Activated naive CD8-positive, alpha-beta T cell treated with anti-CD3 and anti-CD28 coated beads, Interleukin-2, amount 10 ng/mL, durations not matched to agents 7 days and 5 days (primary cell): ENCODE measurements around the gene PLCD1. TPM values are rescaled to one million over a fixed set of nuclear protein-coding genes. Genes with fewer than 3 reads are reported as not detected.
"Not testable (repeated sequence)": the region's sequence is repeated elsewhere in the genome, so short reads cannot be mapped to it uniquely, and the experiment has no call there.

ENCODE experiments used
- ATAC-seq: fragments of 150-1000 bp; cut with Tn5 transposase; one replicate; pipeline ENCODE4 v1.10.0; 2021; ENCODE audit warnings: low read depth, moderate library complexity
- POLR2A ChIA-PET: fragments of 350-600 bp; sonication (Branson Sonifier 250); formaldehyde crosslinking; loops from one replicate; lab custom pipeline; 2021; ENCODE audit warnings: antibody characterized with exemption; lab: Charles Lee
- DNase-seq: peaks from one replicate; pipeline ENCODE4 v3.0.0; 2021
- H3K27ac Mint-ChIP-seq: one replicate; pipeline ENCODE4 v1.8.0; 2022; ENCODE audit warnings: mild to moderate bottlenecking, mixed read lengths
- H3K27me3 Mint-ChIP-seq: one replicate; pipeline ENCODE4 v1.8.0; 2022; ENCODE audit warnings: mild to moderate bottlenecking, moderate library complexity, mixed read lengths
- H3K36me3 Mint-ChIP-seq: one replicate; pipeline ENCODE4 v1.8.0; 2021; ENCODE audit warnings: mild to moderate bottlenecking, mixed read lengths
- H3K4me1 Mint-ChIP-seq: one replicate; pipeline ENCODE4 v1.8.0; 2021; ENCODE audit warnings: mixed read lengths
- H3K4me3 Mint-ChIP-seq: one replicate; pipeline ENCODE4 v1.8.0; 2022; ENCODE audit warnings: mild to moderate bottlenecking, moderate library complexity, mixed read lengths
- H3K9me3 Mint-ChIP-seq: one replicate; pipeline ENCODE4 v1.8.0; 2021; ENCODE audit warnings: mixed read lengths
- total RNA-seq, 2 experiments: library from RNA; stranded (reverse); gene quantifications; one replicate each; pipeline ENCODE4 v1.2.3, GENCODE V29; 2021

PLCD1 gene
- total RNA-seq, 2 experiments from 2014 or later: 36.5 to 45.4 TPM

DNA sequence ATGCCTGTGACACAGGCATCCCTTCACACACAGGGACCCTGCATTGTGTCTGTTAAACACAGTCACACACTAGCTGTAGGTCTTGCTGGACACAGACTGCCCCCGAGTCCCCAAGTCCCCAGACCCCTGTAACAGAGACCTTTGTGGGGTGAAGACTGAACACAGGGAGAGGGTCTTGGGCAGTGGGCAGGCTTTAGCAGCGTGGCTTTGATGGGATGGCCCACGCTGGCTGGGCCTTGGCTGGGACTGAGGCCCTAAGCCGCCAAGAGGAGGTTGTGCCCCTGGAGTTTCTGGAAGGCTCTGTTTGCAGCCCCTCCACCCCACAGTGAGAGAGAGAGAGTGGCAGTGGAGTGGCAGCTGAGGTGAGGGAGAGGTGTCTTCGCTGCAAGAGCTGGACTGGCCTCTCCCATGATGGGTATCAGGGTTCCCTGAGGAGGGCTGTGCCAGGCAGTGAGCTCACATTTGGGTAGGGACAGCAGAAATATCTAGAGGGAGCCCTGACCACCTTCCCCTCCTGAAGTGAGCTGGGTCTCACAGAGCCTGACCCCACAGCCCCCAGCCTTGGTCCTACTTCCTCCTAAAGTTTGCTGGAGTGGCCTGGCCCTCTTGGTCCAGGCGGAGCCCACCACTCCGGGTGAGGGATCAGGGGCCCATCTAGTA is 39.5 kb downstream of the PLCD1 start:
- H3K4me3 Mint-ChIP-seq: no peak overlapping the region
- no peaks in the 10 kb centered on the region for H3K9me3 Mint-ChIP-seq
- H3K27me3 Mint-ChIP-seq: no peaks in the 10 kb centered on the region
- no peaks in the 10 kb centered on the region for H3K36me3 Mint-ChIP-seq
- no peak for ATAC-seq
- DNase-seq: no peak
- H3K4me1 Mint-ChIP-seq: peaks cover 10% of the 10 kb centered on the region
- H3K27ac Mint-ChIP-seq: no peak overlapping the region
- POLR2A ChIA-PET: no interaction called here

DNA sequence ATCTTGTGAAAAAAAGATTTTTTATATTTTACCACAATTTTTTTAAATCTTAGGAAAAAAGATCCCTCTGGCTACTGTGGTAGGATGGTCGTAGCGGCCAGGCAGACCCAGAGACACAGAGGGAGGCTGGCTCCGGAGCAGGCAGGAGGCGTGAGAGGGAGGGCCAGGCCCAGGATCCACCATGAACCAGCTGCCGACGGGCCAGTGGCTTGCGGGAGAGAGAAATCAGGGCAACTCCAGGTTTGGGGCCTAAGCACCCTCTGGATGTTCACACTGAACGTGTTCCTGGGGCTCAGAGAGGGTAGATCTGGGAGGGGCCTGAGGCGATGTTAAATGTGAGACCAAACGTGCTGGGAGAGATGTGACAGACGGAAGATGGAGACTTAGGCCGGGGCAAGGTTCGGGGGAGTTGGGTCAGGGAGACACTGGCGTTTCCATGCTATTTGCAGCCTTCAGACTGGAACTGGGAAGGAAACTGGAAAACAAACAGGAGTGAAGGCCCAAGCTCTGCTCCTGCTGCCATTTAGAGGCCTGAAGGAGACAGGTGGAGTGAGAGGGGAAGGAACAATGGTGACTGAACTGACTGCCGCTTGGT is 40.4 kb downstream of the PLCD1 start:
- ATAC-seq: no peak

DNA sequence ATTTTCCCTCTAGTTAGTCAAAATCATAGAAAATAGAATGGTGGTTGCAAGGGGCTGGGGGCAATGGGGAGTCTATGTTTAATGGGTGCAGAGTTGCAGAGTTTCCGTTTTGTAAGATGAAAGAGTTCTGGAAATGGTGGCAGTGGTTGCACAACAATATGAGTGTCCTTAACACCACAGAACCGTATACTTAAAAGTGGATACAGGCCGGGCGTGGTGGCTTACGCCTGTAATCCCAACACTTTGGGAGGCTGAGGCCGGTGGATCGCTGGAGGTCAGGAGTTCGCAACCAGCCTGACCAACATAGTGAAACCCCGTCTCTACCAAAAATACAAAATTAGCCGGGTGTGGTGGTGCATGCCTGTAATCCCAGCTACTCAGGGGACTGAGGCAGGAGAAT is 41.1 kb downstream of the PLCD1 start:
- H3K4me3 Mint-ChIP-seq, H3K27me3 Mint-ChIP-seq, H3K36me3 Mint-ChIP-seq, DNase-seq, ATAC-seq, H3K27ac Mint-ChIP-seq, POLR2A ChIA-PET, H3K9me3 Mint-ChIP-seq, H3K4me1 Mint-ChIP-seq: not testable (repeated sequence)

More for the DNA sequence above, 40.4 kb downstream of the PLCD1 start:
- Mint-ChIP-seq H3K27ac (no peak overlapping the region), H3K4me3 (no peak overlapping the region), H3K9me3 (no peaks in the 10 kb centered on the region), H3K27me3 (no peaks in the 10 kb centered on the region), H3K4me1 (peaks cover 5% of the 10 kb centered on the region), H3K36me3 (no peaks in the 10 kb centered on the region)
- DNase-seq: no peak
- POLR2A ChIA-PET: no interaction called here

DNA sequence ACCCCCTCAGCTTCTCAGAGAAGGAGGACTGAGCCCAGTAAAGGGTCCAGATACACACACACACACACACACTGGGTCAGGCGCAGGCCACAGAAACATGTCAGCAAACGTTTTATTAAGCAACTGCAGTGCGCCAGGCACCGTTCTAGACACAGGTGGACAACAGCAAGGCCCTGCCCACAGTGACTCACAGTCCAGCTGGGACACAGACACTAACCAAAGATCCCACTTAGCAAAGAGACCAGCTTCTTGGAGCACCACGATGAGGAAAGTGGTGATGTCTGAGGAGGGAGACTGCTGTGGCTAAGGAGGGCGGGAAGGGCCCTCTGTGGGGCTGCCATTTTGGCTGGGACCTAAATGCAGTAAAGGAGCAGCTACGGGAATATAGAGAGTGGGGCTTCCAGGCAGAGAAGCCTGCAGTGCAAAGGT is 41.7 kb downstream of the PLCD1 start:
- Mint-ChIP-seq H3K27me3 (no peaks in the 10 kb centered on the region), H3K4me1 (no peaks in the 10 kb centered on the region), H3K36me3 (no peaks in the 10 kb centered on the region), H3K27ac (no peak overlapping the region), H3K9me3 (no peaks in the 10 kb centered on the region), H3K4me3 (no peak overlapping the region)
- POLR2A ChIA-PET: no interaction called here
- DNase-seq: no peak
- ATAC-seq: no peak

DNA sequence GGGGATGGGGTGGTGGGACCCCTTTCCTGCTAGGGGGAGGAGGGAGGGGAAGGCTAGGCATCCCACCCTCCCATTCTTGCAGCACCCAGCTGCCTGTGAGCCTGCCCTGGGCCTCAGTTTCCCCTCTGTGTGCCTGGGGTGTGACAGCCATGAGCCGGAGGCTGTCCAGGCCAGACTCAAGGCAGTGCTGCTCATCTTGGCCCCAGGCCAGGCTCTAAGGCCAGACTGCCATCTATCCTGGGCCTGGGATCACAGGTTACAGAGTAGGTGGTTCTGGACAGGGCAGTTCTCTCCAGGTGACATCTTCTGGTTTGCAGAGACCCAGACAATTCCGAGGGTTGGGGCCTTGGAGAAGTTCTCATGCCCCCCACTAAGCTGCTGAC is 42.1 kb downstream of the PLCD1 start:
- DNase-seq (no peak), ATAC-seq (no peak)
- H3K36me3 Mint-ChIP-seq: no peaks in the 10 kb centered on the region
- no peaks in the 10 kb centered on the region for H3K4me1 Mint-ChIP-seq
- no peaks in the 10 kb centered on the region for H3K9me3 Mint-ChIP-seq
- POLR2A ChIA-PET: no interaction called here
- H3K27ac Mint-ChIP-seq: no peak overlapping the region
- H3K27me3 Mint-ChIP-seq: no peaks in the 10 kb centered on the region
- no peak overlapping the region for H3K4me3 Mint-ChIP-seq

DNA sequence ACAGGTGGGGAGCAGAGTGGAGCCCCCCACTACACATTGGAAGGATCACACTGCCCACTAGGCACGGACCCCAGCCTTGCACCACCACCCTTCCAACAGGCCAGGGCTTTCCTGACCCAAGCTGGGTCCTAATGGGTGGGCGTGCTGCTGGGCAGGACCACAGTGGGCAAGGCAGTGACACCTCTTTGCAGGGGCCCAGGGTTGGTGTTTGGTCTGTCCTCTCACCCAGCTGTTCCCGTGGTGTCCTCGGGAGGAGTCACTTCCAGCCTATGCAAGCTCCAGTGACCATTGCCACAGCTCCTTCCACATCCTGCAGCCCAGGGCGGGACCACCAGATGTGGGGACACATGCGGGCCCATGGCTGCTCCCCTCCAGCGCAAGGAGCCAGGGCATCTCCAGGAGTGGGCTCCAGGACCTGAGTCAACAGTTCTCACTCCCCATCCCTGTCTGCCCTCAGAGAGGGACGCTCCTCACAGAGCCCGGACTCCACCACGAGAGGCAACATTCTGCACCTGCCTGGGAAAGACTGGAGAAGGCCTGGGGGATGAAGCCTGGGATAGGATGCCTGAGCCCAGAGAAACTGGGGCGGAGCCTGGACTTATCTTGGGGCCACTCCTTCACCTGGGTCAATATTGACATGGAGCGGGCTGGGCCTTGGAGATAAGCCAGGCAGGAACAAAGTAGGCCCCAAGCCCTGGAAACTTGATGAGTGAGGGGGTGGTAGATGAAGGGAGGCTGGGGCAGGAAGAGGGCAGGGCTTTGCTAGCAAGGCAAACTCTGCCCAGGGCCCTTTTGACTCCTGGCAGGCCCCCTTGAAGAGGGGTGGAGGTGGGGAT is 42.7 kb downstream of the PLCD1 start:
- H3K9me3 Mint-ChIP-seq: no peaks in the 10 kb centered on the region
- no peak for DNase-seq
- no peak for ATAC-seq
- no peaks in the 10 kb centered on the region for H3K36me3 Mint-ChIP-seq
- H3K27ac Mint-ChIP-seq: no peak overlapping the region
- no peaks in the 10 kb centered on the region for H3K4me1 Mint-ChIP-seq
- no peaks in the 10 kb centered on the region for H3K27me3 Mint-ChIP-seq
- POLR2A ChIA-PET: no interaction called here
- H3K4me3 Mint-ChIP-seq: no peak overlapping the region

DNA sequence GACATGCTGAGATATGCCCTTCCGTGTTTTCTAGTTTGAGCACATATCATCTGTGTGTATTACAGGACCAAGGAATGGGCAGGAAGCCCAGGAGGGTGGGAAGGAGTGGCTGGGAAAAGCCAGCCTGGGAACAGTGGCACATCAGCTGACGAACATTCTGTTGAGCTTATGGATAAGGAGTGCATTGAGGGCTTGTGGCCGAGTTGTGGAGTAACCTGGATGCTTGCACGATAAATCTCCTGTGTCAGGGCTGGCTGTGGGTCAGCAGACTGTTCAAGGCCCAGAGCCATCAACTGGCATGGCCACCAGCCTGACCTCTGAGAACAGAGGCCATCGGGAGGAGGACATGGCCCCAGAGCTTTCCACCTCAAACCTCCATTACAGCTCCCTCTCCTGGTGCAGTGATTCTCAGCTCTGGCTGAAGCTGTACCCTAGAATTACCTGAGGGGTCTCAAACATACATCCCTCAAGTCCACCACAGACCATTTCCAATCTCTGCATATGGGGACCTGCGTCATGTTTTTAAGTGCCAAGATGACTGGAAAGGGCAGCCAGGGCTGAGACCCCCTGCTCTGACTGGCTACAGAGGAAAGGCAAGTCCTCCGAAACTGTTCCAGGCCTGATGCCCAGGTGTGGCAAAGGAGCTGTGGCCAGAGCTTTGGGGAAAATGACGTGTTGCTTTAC is 43.7 kb downstream of the PLCD1 start:
- DNase-seq: no peak
- Mint-ChIP-seq H3K27ac (no peak overlapping the region), H3K4me1 (no peaks in the 10 kb centered on the region), H3K9me3 (no peaks in the 10 kb centered on the region), H3K4me3 (no peak overlapping the region), H3K27me3 (no peaks in the 10 kb centered on the region), H3K36me3 (no peaks in the 10 kb centered on the region)
- POLR2A ChIA-PET: no interaction called here
- ATAC-seq: no peak

DNA sequence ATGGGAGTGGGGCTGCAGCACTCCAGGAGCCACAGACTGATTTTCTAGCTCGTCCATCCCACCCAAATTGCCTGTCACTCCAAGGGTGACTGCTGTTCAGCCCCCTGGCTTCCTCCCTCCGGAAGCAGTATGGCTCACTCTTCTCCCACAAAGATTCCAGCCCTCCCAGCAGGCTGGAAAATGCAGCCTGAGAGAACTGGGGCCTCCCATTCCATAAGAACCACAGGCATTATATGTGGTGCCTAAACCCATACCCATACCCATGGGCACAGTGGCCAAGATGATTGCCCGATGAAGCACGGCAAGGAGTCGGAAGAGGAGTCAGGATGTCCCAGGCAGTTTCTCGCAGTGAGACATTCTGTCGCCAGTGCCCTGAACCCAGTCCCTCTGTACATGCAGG is 44.8 kb downstream of the PLCD1 start:
- DNase-seq (no peak), ATAC-seq (no peak)
- Mint-ChIP-seq H3K27ac (peak overlapping the region; percentile 39), H3K4me3 (no peak overlapping the region), H3K27me3 (no peaks in the 10 kb centered on the region), H3K4me1 (no peaks in the 10 kb centered on the region), H3K9me3 (no peaks in the 10 kb centered on the region), H3K36me3 (no peaks in the 10 kb centered on the region)
- POLR2A ChIA-PET: no interaction called here

DNA sequence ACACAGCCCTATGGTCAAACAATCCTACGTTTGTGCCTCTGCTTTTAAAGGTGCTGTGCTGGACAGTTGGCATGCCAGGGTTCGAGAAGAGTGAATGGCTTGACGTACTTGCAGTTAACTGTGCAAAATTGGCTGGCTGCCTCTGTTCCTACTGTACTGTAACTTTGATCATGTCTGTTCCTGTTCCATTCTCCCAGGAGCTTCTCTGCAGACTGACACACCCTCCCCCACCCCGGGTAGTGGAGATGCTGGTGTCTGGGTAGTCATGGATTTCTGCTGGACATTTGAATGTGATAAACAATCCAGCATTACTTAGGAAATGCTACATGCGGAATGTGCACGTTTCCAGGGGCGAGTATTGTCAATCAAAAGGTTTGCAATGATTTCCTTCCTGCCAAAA is 45.4 kb downstream of the PLCD1 start:
- Mint-ChIP-seq H3K27me3 (no peaks in the 10 kb centered on the region), H3K4me3 (no peak overlapping the region), H3K4me1 (no peaks in the 10 kb centered on the region), H3K9me3 (no peaks in the 10 kb centered on the region), H3K36me3 (no peaks in the 10 kb centered on the region), H3K27ac (no peak overlapping the region)
- no peak for ATAC-seq
- POLR2A ChIA-PET: no interaction called here
- DNase-seq: no peak

DNA sequence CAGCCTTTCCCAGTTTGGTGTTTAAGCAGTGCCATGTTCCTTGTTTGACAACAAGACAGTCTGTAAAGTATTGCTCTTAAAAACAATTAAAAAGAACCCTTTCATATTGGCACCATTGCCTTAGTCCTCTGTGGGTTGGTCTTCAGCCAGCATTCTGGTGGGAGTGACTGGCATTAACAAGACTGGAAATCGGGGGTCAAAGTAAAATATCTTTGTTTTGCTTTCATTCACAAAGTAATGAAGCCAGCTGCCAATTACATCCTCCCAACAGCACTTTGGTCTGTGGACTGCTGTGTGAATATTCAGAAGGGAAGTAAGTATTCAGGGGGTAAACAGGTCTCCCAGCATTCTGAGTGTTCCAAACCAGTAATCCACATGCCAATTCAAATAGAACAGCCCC is 47.1 kb downstream of the PLCD1 start:
- H3K36me3 Mint-ChIP-seq: no peaks in the 10 kb centered on the region
- DNase-seq (no peak), ATAC-seq (no peak)
- H3K4me1 Mint-ChIP-seq: no peaks in the 10 kb centered on the region
- no peak overlapping the region for H3K27ac Mint-ChIP-seq
- POLR2A ChIA-PET: no interaction called here
- H3K9me3 Mint-ChIP-seq: no peaks in the 10 kb centered on the region
- H3K4me3 Mint-ChIP-seq: no peak overlapping the region
- H3K27me3 Mint-ChIP-seq: no peaks in the 10 kb centered on the region

DNA sequence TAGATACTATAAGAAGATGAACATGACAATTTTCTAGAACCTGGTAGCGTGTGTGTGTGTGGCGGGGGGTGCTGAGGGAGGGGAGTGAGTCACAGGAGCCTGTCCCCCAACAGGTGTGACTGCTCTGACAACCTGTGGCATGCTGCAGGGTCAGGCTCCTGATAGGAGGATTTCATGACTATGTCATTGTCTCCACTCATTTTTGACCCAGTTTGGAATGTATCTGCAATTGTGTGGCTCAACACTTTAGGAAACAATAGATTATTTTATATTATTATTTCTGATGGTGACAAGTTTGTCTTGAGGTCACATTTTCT is 48.1 kb downstream of the PLCD1 start:
- Mint-ChIP-seq H3K9me3 (no peaks in the 10 kb centered on the region), H3K27me3 (no peaks in the 10 kb centered on the region), H3K4me1 (no peaks in the 10 kb centered on the region), H3K36me3 (no peaks in the 10 kb centered on the region), H3K27ac (no peak overlapping the region), H3K4me3 (no peak overlapping the region)
- ATAC-seq (no peak), DNase-seq (no peak)
- POLR2A ChIA-PET: no interaction called here

DNA sequence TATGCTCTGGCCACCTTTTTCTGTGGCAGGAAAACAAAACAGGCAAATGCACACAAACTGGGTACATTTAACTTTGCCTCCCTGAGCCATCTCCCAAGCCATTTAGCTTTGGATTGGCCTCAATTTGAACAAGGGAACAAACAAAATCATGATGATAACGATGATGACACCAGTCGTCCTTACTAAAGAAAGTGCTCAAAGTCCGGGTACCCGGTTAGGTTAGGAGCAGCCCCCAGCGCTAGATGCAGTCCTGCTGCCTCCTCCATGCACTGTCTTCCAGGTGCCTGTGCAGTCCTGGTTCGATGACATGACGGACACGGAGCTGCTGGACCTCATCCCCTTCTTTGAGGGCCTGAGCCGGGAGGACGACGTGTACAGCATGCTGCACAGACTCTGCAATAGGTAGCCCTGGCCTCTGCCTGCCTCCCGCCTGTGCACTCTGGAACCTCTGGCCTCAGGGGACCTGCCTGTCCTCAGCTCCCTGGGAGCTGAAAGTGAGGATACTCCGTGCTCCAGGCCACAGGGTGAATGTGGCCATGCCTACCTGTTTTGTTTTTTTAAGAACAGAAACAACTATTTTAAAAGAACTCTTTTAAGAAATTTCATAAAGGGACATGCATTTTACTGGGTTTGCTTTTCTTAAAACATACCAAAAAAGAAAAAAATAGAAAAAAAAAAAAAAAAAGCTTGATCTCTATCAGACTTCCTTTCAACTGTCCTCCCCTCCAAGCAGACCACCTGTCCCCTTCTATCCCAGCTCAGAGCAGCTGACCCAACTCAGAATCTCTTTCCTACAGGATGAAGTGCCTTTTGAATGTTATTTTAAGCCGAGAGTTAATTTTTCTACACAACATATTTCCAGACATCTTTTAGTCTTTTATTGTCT is 48.7 kb downstream of the PLCD1 start:
- no peaks in the 10 kb centered on the region for H3K27me3 Mint-ChIP-seq
- no peaks in the 10 kb centered on the region for H3K9me3 Mint-ChIP-seq
- H3K36me3 Mint-ChIP-seq: no peaks in the 10 kb centered on the region
- no peaks in the 10 kb centered on the region for H3K4me1 Mint-ChIP-seq
- POLR2A ChIA-PET: no interaction called here
- no peak overlapping the region for H3K27ac Mint-ChIP-seq
- ATAC-seq (no peak), DNase-seq (no peak)
- H3K4me3 Mint-ChIP-seq: no peak overlapping the region
